SU-DHL-6 (cell line): ENCODE data around the gene SALL3.

ENCODE experiments used
- EZH2phosphoT487 ChIP-seq: fragments of 200-600 bp; sonication (generic), shearing (Covaris generic); conservative IDR thresholded peaks from 2 replicates; pipeline ENCODE4 v1.6.1; 2018; ENCODE audit warnings: mild to moderate bottlenecking, antibody characterized with exemption, low read length, moderate library complexity, mixed read lengths
- TF ChIP-seq, protein P1 (sequence below): fragments of 200-600 bp; sonication (generic); IDR thresholded peaks from one replicate; pipeline ENCODE4 v1.5.1; 2017; ENCODE audit warnings: antibody characterized with exemption, mild to moderate bottlenecking, low read length, moderate library complexity; ENCODE audit not compliant: insufficient read depth, poor library complexity, severe bottlenecking

DNA sequence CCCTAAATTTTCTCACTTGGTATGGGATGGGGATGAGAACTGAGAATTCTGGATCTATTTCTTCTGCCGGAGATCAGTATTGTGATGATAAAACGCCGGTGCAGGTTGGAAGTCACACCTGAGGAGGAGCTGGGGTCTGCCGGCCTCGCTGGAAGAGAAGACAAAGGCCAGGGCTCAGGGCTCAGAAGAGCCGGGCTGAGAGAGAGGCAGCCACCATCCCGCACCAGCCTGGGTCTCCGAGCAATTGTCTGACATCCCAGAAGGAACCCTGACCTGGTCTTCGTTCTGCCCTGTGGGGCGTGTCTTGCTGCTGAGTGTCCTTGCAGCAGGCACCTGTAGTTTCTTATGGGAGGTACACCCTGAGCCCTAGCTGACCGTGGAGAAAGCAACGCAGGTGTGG lies 31.4 kb upstream of the SALL3 start:
- TF ChIP-seq, protein P1, sequence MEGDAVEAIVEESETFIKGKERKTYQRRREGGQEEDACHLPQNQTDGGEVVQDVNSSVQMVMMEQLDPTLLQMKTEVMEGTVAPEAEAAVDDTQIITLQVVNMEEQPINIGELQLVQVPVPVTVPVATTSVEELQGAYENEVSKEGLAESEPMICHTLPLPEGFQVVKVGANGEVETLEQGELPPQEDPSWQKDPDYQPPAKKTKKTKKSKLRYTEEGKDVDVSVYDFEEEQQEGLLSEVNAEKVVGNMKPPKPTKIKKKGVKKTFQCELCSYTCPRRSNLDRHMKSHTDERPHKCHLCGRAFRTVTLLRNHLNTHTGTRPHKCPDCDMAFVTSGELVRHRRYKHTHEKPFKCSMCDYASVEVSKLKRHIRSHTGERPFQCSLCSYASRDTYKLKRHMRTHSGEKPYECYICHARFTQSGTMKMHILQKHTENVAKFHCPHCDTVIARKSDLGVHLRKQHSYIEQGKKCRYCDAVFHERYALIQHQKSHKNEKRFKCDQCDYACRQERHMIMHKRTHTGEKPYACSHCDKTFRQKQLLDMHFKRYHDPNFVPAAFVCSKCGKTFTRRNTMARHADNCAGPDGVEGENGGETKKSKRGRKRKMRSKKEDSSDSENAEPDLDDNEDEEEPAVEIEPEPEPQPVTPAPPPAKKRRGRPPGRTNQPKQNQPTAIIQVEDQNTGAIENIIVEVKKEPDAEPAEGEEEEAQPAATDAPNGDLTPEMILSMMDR, result no peak
- no peak for TF ChIP-seq EZH2phosphoT487
